GM21723 (cell line): ENCODE measurements around the gene KLK3.
A peak's percentile ranks its signal among the peaks of the same experiment; 100 is the strongest.

Source experiments
- ATAC-seq: cut with Tn5 transposase; IDR thresholded peaks from one replicate; pipeline ENCODE4 v1.9.1; 2021; ENCODE audit warnings: mild to moderate bottlenecking, moderate library complexity; ENCODE audit not compliant: unreplicated experiment

KLK3 gene

DNA sequence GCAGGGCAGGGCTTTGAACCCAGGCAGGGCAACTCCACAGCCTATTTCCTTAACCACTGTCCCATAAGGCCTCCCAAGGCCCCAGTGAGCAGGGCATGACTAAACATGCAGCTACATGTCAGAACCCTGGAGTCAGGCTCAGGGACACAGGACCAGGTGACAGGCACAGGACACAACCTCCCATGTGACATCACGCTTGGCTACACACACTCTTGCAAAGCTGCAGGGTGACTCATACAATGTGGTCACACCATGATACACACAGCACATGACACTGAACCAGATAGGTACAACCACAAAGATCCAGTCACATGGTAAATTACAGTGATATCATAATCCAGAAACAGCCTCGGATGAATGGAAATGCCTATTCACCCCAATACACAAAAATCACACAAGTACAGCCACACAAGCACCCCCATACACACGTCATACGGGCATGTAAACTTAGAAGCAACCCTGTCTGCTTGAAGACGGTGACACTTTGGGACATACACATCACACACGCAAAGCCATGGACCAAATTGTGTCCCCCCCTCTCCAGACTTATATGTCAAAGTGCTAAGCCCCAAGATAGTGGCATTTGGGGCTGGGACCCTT is 42.0 kb downstream of the KLK3 start:
- peak; percentile 84 for ATAC-seq

DNA sequence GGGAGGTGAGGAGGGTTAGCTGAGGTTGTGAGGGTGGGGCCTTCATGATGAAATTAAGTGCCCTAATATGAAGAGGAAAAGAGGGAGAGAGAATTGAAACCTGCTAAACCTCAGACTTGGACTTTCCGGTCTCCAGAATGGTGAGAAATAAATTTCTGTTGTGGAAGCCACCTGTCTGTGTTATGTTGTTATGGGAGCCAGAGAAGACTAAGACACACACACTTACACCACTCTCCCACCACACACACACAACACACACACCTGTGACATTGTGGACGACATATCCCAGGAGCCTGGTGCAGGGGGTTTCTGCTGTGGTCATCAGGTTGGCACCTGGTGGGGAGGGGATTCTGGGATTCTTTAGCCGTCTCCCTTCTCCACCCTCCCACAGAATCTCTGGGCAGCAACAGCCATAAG is 42.5 kb downstream of the KLK3 start:
- ATAC-seq, result peak; percentile 24

DNA sequence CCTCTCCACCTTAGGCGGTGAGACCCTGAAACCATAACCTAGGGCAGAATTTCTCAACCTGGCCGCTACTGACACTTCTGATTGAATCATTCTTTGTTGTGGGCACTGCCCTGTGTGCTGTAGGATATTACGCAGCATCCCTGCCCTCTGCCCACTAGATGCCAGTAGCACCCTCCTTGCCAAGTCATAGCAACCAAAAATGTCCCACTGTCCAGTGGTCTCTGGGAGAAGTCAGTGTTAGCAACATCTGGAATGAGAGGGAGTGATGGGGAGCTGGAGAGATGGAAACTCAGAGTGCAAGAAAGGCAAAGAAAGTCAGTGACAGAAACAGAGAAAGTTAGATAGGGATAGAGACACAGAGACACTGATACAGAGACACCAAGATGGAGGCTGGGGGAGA is 42.9 kb downstream of the KLK3 start:
- ATAC-seq, result no peak

DNA sequence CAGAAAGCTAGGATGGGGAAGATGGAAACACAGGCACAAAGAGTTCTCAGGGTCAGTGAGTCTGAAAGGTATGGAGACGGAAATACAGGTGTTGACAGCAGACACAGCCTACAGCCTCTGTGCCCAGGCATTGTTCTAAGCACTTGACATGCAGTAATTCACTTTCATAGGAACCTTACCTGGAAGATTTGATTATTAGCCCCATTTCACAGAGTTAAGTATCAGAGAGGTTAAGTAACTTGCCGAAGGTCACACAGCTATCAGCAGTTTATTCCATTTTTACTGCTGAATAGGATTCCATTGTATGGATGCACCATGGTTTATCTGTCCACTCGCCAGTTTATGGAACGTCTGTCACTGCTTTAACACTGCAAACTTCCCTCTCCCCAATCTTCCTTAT is 43.3 kb downstream of the KLK3 start:
- no peak for ATAC-seq

DNA sequence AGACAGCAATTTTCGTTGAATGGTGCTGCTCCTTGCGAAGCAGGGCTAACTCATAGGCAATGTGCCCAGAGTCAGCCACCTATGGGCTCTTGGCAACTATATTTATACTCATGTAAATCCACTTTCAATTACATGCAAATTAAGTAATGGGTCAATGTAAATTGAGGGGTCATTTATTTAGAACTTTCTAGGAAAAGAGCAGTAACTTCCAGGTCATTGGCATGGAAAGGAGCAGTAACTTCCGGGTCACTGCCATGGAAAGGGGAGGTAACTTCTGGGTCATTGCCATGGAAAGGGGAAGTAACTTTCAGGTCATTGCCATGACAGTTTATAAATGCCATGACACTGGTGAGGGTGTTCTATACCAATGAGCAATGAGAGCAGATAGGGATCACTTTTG is 44.9 kb downstream of the KLK3 start:
- ATAC-seq, result no peak

DNA sequence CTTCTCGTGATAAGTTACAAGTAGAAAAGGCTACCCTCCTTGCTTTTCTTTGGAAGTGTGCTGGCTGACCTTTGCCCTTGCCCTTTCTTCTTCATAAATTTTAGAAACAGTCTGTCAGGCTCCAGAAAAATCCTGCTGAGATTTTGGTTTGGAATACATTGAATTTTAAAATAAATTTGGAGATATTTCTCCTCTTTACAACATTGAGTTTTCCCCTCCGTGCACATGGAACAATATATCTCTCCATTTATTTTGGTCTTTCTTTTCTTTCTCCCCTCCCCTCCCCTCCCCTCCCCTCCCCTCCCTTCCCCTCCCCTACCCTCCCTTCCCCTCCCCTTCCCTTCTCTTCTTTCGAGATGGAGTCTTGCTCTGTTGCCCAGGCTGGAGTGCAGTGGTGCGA is 47.9 kb downstream of the KLK3 start:
- no peak for ATAC-seq

DNA sequence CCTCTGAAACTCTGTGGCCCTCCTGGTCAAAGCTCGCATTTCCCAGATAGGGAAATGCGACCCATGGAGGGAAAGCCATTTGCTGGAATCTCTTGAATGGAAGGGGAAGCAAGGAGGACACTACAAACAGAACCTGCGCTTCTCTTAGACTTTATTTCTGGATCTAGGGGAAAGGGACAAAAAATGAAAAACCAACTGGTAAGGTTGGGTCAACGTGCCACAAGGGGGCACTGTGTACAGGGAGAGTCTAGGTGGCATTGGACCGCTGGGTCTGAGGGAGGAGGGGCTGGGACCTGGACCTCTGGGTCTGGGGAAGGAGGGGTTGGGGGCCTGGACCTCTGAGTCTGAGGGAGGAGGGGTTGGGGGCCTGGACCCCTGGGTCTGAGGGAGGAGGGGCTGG is 51.5 kb downstream of the KLK3 start:
- ATAC-seq, result no peak

DNA sequence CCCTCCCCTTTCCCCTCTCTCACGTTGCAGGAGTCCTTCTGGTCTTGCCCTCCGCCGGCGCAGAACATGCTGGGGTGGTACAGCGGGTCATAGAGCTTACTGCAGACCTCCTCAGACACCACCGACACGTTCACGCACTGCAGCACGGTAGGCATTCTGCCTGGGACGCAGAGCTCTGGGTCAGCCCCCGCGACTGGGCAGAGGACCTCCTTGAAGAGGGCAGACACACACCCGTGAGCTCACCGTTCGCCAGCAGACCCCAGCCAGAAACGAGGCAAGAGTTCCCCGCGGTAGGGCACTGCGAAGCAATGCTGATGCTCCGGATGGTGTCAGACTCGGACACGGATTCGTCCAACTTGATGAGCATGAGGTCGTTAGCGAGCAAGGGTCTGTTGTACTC is 53.6 kb downstream of the KLK3 start:
- ATAC-seq, result no peak

DNA sequence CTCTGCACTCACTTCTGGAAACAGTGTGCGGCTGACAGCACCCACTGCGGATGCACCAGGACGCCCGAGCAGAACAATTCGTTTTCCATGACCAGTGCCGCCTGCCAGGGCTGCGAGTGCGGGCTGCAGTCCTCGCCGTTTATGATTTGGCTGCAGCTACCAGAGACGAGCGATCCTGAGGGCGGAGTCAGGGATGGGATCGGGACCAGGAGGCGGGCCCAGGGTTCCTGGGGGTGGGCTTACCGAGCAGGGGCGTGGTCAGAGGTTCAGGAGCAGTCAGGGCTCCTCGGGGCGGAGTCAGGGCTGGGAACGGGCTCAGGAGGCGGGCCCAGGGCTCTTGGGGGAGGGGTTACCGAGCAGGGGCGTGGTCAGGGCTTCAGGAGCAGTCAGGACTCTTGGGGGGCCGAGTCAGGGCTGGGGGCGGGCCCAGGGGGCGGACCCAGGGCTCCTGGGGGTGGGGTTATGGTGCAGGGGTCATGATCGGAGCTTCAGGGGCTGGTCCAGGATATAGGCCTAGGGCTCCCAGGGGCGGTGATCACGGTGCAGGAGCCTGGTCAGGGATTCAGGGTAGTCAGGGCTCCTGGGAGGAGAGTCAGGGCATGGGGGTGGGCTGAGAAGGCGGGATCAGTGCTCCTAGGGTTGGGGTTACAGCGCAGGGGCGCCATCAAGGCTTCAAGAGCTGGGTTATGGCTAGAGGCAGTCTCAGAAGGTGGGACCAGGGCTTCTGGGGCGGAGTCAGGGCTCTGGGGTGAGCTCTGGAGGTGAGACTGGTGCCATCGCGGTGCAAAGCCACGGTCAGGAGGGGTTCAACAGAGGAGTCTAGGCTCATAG is 54.7 kb downstream of the KLK3 start:
- peak; percentile 80 for ATAC-seq
